WTC11 (cell line): ENCODE data around the gene ORM2. TPM values are rescaled to one million over a fixed set of nuclear protein-coding genes. Genes with fewer than 3 reads are reported as not detected.

Experiments
- ATAC-seq: fragments of 200-7000 bp; cut with Tn5 transposase; 2 replicates; pipeline ENCODE4 v1.10.0; 2021; ENCODE audit warnings: mild to moderate bottlenecking, moderate library complexity
- CTCF ChIA-PET: fragments of 300-600 bp; sonication (Branson Sonifier 250); formaldehyde crosslinking; loops from one replicate; lab custom pipeline; 2021; ENCODE audit warnings: antibody characterized with exemption; lab: Charles Lee
- POLR2A ChIA-PET: fragments of 350-600 bp; sonication (Branson Sonifier 250); formaldehyde crosslinking; loops from one replicate; lab custom pipeline; 2021; ENCODE audit warnings: antibody characterized with exemption; lab: Charles Lee
- DNase-seq: peaks from one replicate; pipeline ENCODE4 v3.0.0; 2021; ENCODE audit warnings: low spot score
- H3K27ac Mint-ChIP-seq: 2 replicates; pipeline ENCODE4 v1.8.0; 2021; ENCODE audit warnings: mixed read lengths
- H3K27me3 Mint-ChIP-seq: 2 replicates; pipeline ENCODE4 v1.8.0; 2021; ENCODE audit warnings: low read depth, mild to moderate bottlenecking, moderate library complexity, mixed read lengths
- H3K36me3 Mint-ChIP-seq: 2 replicates; pipeline ENCODE4 v1.8.0; 2021; ENCODE audit warnings: mixed read lengths
- H3K4me1 Mint-ChIP-seq: 2 replicates; pipeline ENCODE4 v1.8.0; 2022; ENCODE audit warnings: mixed read lengths
- H3K4me3 Mint-ChIP-seq: 2 replicates; pipeline ENCODE4 v1.8.0; 2021; ENCODE audit warnings: mild to moderate bottlenecking, moderate library complexity, mixed read lengths
- H3K9me3 Mint-ChIP-seq: 2 replicates; pipeline ENCODE4 v1.8.0; 2021; ENCODE audit warnings: mixed read lengths
- AFF4 ChIP-seq: sonication (generic); formaldehyde crosslinking; IDR thresholded peaks from 2 replicates; pipeline ENCODE4 v1.8.1; 2023; ENCODE audit warnings: mild to moderate bottlenecking, missing genetic modification reagents, borderline replicate concordance
- AR ChIP-seq: fragments of 250-450 bp; sonication (Bioruptor Pico); IDR thresholded peaks from 2 replicates; pipeline ENCODE4 v1.9.0; 2021; ENCODE audit warnings: mild to moderate bottlenecking
- ATF2 ChIP-seq: sonication (generic); formaldehyde crosslinking; IDR thresholded peaks from 2 replicates; pipeline ENCODE4 v1.8.1; 2022; ENCODE audit warnings: low read depth, missing genetic modification reagents, borderline replicate concordance
- ATF3 ChIP-seq: sonication (generic); formaldehyde crosslinking; conservative IDR thresholded peaks from 2 replicates; pipeline ENCODE4 v1.8.1; 2022; ENCODE audit warnings: mild to moderate bottlenecking, missing genetic modification reagents
- E2F5 ChIP-seq: sonication (generic); formaldehyde crosslinking; IDR thresholded peaks from 2 replicates; pipeline ENCODE4 v1.8.1; 2022; ENCODE audit warnings: mild to moderate bottlenecking, moderate library complexity, missing genetic modification reagents
- ELF4 ChIP-seq: sonication (generic); formaldehyde crosslinking; IDR thresholded peaks from 2 replicates; pipeline ENCODE4 v1.8.1; 2022; ENCODE audit warnings: low read depth, mild to moderate bottlenecking, moderate library complexity, missing genetic modification reagents
- ESRRA ChIP-seq: sonication (generic); formaldehyde crosslinking; IDR thresholded peaks from 2 replicates; pipeline ENCODE4 v1.8.1; 2022; ENCODE audit warnings: mild to moderate bottlenecking, missing genetic modification reagents, borderline replicate concordance
- FOXK1 ChIP-seq: sonication (generic); formaldehyde crosslinking; IDR thresholded peaks from 2 replicates; pipeline ENCODE4 v1.8.0; 2022; ENCODE audit warnings: mild to moderate bottlenecking, moderate library complexity, missing genetic modification reagents
- FOXP1 ChIP-seq: sonication (generic); formaldehyde crosslinking; IDR thresholded peaks from 2 replicates; pipeline ENCODE4 v1.8.0; 2022; ENCODE audit warnings: missing genetic modification reagents, mild to moderate bottlenecking, moderate library complexity, borderline replicate concordance
- IRF1 ChIP-seq: sonication (generic); formaldehyde crosslinking; IDR thresholded peaks from 2 replicates; pipeline ENCODE4 v1.8.0; 2023; ENCODE audit warnings: missing genetic modification reagents
- IRF2 ChIP-seq: sonication (generic); formaldehyde crosslinking; IDR thresholded peaks from 2 replicates; pipeline ENCODE4 v1.8.0; 2022; ENCODE audit warnings: low read depth, missing genetic modification reagents, borderline replicate concordance
- OVOL2 ChIP-seq: fragments of 250-450 bp; sonication (Bioruptor Pico); IDR thresholded peaks from 2 replicates; pipeline ENCODE4 v1.9.0; 2021; ENCODE audit warnings: mild to moderate bottlenecking, borderline replicate concordance
- SP1 ChIP-seq: sonication (generic); formaldehyde crosslinking; conservative IDR thresholded peaks from 2 replicates; pipeline ENCODE4 v1.8.1; 2022; ENCODE audit warnings: missing genetic modification reagents
- ZBTB21 ChIP-seq: sonication (generic); formaldehyde crosslinking; IDR thresholded peaks from 2 replicates; pipeline ENCODE4 v1.8.1; 2023; ENCODE audit warnings: mild to moderate bottlenecking, missing genetic modification reagents, borderline replicate concordance
- ZNF263 ChIP-seq: sonication (generic); formaldehyde crosslinking; IDR thresholded peaks from 2 replicates; pipeline ENCODE4 v1.8.1; 2022; ENCODE audit warnings: low read depth, mild to moderate bottlenecking, moderate library complexity, missing genetic modification reagents
- ZNF416 ChIP-seq: fragments of 250-450 bp; sonication (Bioruptor Pico); IDR thresholded peaks from 2 replicates; pipeline ENCODE4 v1.9.0; 2021; ENCODE audit warnings: mild to moderate bottlenecking, inconsistent platforms
- ZNF425 ChIP-seq: fragments of 250-450 bp; sonication (Bioruptor Pico); conservative IDR thresholded peaks from 2 replicates; pipeline ENCODE4 v1.9.0; 2021; ENCODE audit warnings: mild to moderate bottlenecking
- ZSCAN18 ChIP-seq: fragments of 250-450 bp; sonication (Bioruptor Pico); IDR thresholded peaks from 2 replicates; pipeline ENCODE4 v2.1.2; 2022; ENCODE audit warnings: mild to moderate bottlenecking, moderate library complexity
- total RNA-seq: library from RNA; stranded (reverse); gene quantifications from 3 replicates; pipeline ENCODE4 v1.2.3, GENCODE V29; 2021

Gene ORM2
- total RNA-seq, 1 experiment from 2014 or later: 1.6 TPM

GRCh38 chr9:114289571-114290481 is 39.8 kb upstream of the ORM2 start (continued):
- no peak for TF ChIP-seq AFF4 (CRISPR knock-in tag)

- DNase-seq (no peak), ATAC-seq (peak; percentile 7; the same call in 1 of the 2 replicates)
- Mint-ChIP-seq H3K27me3 (no peaks in the 10 kb centered on the region), H3K27ac (peak overlapping the region; percentile 57; the same call in 1 of the 2 replicates), H3K36me3 (peaks cover 38% of the 10 kb centered on the region), H3K4me3 (no peak overlapping the region), H3K9me3 (peaks cover 19% of the 10 kb centered on the region), H3K4me1 (peaks cover 7% of the 10 kb centered on the region)
- TF ChIP-seq ZSCAN18 (no peak), OVOL2 (no peak), ZBTB21 (CRISPR knock-in tag) (no peak), AR (CRISPR knock-in tag) (no peak), IRF1 (CRISPR knock-in tag) (no peak), ZNF263 (CRISPR knock-in tag) (no peak), ATF2 (CRISPR knock-in tag) (no peak), FOXP1 (CRISPR knock-in tag) (0 out of 2 replicates have a peak, but pooled peaks have one; percentile 32), SP1 (CRISPR knock-in tag) (no peak), ZNF416 (CRISPR knock-in tag) (no peak), FOXK1 (CRISPR knock-in tag) (0 out of 2 replicates have a peak, but pooled peaks have one; percentile 18), E2F5 (CRISPR knock-in tag) (no peak), ESRRA (no peak), ATF3 (CRISPR knock-in tag) (peak; percentile 49; the same call in 1 of the 2 replicates), ELF4 (CRISPR knock-in tag) (no peak), ZNF425 (CRISPR knock-in tag) (no peak), IRF2 (no peak)
- ChIA-PET POLR2A (no interaction called here), CTCF (interaction anchor here (0.5 to 9.0 kb wide), 74 partner anchors 9 to 1928 kb away, joined by 3 to 232 read pairs (median 5); partner anchors contain the start of genes AMBP, ATP6V1G1, COL27A1 and KIF12)
Observed at GRCh38 chr9:114290561-114290986, 39.1 kb upstream of the ORM2 start.
